ENCODE results near the gene ACKR3.

ACKR3 gene

DNA sequence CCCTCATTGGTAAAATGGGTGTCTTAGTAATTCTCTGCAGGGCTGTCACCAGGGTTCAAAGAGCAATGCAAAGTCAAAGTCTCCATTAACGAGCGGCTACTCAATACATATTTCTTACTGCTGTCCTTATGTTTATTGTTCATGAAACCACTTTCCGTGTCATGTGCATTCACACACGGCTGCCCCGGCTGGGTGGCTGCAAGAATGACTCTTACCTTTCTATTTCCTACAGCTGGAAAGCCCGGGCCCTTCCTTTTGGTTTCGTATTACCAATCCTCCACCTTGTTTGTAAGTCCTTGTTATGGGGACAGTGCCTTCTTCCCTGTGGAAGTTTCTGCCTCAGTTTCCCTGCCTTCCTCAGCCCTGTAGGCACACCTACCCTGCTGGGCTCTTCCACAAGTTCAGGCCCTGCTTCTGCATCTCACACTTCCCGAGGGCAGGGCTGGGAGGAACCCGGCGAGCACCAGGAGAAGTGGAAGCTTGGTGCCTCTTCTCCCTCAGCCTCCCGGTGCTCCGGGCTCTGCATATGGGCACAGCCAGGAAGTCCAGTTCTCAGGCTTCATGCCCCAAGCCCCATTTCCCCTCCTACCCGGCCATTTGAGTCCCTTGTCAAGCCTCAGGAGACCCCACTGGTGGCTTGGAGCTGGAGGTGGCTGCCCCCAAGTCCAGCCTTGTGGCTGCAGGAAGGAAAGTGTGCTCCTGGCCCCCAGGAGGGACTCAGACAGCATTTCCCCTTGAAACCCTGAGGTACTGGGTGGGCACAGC lies 18.7 kb upstream of the ACKR3 start:
- DNase-seq = no peak

DNA sequence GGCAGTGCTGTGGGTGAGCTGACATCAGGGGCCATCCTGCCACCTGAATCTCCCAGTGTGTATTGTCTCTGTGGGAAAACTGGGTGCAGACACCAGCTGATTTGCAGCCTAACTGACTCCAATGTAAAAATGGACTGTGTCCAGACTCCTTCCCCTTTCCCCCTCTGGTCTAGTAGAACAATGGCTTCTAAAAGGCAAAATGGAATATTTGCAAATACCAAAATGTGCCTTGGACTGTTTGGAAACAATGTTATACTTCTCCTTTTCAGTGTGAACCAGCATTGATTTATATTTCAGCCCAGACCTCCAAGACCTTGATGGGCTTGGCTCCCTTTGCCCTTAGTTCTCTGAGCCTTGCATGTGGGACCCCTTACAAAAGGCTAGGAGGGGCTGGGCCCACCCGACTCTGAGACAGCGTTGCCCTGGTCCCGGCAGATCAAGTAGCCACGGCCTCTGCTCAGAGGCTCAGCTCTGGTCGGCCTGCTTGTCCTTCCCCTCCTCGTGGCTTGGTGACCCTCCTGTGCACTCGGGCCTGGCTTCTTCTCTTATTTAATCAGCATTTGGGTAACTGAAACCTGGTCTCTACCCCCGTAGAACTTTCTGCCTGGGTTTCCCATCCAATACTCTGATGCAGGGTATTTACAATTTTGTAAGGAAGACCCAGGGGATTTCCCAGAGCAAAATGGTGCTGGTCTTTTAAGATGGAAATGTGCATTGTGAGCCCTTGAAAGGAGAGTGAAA lies 18.0 kb upstream of the ACKR3 start:
- no peak for DNase-seq

DNA sequence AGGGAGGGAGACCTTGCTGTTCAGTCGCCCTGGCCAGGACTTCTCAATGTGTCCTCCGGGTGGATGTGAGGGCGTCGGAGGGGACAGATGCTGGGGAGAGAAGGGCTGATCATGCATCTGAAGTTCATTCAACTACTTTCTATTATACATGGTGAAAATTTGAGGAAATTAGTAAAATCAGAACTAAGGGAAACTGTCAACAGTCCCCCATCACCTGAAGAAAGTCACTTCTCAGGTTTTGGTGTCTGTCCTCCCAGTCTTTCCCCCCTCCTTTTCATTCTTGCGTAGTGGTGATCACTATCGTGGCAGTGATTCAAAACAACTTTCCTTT lies 17.4 kb upstream of the ACKR3 start:
- no peak for DNase-seq

DNA sequence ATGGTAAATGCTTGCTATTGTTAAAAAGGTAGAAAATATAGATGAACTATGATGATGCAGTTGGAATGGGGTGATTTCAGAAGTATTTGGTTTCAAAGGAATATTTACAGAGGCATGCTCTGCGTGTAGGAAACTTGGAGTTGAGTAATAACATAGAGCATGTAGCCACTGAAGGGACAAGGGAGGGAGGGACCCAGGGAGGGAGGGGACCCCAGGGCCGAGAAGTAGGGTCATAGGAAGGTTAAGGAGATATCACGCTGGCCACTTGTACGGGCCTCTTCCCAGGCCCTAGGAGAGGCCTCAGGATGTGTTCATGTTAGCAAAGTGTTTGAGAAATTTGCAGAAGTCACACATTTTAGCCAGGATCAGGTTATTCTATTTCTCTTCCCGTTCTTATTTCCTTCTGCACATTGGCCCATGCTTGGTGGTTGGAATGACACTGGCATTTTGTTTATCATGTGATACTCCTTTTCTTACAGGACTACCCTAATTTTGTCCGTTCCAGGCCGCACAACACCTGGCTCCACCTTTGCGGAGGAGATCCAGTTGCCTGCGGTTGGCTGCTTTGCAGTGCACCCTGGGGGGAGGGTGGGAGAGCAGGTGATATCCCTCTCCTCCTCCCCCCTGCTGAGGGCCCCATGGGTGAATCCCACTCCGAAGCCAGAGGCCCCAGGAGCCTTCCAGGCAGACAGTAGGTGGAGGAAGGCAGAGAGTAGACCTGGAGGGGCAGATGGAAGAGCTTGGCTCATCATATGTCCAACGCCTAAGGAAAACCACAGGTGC lies 16.9 kb upstream of the ACKR3 start:
- DNase-seq = no peak

DNA sequence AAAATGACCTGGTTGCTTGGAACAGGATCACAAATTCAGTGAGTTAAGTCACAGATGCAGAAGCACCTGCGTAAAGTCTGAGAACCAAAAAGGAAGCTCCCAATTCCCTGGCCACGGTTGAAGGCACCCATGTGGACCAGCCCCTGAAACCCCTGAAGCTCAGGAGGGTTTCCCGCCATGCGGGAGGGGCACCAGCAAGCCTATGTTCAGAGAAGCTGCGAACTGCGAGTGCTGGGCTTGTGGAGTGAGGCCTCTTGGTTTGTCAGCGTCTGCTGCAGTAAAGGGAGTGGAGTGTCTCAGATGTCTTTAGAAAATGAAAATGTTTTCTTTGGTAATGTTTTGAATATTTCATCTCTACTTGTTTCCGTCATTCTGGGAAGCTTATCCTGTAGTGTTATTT lies 16.1 kb upstream of the ACKR3 start:
- DNase-seq = no peak

DNA sequence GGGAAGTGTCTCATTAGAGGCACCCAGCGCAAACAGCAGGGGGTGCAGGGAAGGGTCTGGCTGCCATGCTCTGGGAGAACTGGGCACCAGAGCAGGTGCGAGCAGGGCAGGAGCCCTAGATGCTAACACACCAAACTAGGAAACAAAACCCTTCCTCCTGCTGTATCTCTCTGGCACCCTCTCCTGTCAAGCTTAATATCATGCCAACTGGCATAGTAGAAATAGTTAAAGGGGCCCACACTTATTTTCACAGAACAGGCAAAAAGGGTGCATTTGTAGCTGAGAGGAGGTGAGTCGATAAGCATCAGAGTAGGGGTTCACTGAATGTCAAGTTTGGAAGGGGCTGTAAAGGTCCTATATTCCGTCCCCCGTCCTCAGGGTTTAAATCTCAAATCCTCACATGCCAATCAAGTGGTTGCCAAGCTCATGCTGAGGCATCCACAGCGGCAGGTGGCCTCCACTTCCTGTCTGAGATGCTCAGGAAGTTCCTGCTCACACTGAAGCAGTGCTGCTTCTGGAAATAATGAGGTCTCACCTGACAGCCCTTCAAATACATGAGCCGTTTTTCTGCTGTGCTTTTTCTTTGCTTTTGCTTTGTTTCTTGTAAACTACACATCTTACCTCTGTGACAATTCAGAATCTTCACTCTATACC lies 14.9 kb upstream of the ACKR3 start:
- DNase-seq = no peak

DNA sequence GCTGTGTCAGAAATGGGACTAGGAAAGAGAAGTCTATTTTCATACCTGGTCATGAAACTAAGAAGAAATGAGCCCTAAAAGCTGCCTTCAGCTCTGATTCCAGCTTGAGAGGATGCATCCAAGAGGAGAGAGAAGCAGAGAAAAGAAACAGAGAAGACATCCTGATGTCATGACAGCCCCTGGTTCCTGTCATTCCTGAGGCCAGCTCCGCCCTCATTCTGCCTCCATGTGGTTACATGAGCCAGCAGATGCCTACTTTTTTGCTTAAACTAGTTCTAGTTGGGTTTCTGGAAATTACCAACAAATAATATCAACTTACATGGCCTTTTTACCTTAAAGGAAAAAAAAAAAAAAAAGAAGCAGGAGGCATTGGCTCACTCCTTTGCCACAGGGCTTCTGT lies 14.1 kb upstream of the ACKR3 start:
- DNase-seq = no peak

DNA sequence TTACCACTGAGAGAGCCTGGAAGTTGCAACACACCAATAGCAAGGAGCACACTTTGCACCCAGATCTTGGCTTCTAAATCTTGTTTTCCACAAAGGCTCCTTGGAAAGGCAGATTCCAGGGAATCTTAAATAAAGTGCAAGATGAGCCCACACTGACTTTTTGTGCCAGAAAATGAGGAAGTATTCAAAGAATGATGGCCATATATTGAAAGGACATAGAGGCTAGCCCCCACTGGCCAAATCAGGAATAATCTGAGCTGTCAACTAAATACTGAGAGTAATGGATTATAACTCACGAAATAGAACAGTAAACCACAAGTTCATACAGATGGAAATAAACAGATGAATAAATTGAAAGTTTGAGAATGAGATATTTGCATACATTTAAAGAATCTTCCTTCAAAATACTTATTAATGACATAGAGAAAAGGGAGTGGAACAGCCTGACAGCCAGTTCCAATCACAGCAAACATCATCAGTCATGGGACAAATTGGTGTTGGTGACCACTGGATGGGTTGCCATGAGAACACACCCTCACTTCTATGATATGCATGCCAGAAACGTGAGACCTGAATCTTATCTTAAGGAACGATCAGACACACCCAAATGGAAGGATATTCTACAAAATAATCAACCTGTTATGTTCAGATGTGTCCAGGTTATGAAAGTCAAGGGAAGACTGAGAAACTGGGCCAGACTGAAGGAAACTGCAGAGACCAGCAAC lies 12.2 kb upstream of the ACKR3 start:
- no peak for DNase-seq

DNA sequence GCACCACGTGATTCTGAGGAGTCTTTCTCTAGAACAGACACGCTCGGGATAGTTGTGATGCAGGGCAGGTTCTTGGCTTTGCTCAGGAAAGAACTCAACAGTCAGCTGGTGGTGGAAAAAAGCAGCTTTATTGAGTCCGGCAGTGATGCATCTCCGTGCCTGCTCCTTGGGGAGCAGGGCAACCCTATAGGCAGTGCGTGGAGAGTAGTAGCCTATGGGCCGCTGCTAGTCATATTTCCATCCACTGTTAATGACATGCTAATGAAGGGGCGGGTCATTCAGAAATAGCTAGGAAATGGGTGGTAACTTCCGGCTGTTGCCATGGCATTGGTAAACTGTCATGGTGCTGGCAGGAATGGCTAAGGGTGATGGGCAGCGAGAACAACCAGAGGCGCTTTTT lies 11.6 kb upstream of the ACKR3 start:
- DNase-seq = no peak

DNA sequence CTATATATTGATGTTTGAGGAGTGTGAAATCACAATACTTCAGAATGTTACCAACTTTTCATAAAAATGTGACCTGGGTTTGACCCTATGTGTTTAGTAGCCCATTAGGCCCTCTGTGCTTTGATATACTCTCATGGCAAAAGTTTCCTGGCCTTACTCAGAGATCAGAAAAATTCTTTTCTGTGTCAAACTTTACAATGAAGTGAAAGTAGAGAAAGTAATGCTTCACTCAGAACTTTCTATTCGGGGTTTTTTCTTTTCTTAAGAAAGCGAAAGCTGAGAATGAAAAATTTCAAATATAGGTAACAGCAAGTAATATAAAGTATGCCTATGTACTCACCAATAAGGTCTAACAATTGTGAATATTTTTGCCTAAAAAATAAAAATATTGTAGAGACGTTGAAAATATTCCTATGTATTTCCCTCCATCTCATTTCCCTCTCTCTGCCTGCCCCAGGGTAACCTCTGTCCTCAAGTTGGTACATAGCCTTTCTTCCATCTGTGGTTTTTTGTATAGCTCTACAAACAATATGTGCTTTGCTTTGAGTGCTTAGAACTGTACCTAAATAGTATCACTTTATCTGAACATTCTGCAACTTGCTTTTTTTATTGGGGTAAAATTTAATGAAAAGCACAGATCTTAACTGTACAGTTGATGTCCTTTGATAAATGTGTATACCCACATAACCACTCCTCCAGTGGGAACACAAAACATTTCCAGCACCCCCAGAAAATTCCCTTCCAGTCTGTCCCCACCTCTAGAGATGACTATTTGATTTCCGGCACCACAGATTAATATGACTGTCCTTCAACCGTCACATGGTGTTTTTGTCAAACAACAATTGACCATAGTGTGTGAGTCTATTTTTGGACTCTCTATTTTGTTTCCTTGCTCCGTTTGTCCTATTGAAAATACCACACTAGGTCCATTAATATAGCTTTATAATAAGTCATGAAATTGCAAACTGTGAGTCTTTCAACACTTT lies 10.3 kb upstream of the ACKR3 start:
- no peak for DNase-seq

DNA sequence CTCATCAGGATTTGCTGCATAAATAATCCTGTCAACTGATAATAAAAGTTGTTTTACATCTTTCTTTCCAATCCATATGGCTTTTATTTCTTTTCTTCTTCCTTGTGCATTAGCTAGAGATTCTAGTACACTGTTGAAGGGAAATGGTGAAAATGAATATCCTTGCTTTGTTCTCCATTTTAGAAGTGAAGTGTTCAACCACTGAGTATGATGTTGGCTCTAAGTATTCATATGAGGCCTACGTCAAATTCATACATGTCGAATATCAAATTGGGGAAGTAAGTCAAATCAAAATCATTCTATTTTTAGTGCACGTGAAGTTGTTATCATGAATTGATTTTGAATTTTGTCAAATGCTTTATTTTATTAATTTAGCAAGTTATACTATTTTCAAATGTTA lies 7.8 kb upstream of the ACKR3 start:
- no peak for DNase-seq

DNA sequence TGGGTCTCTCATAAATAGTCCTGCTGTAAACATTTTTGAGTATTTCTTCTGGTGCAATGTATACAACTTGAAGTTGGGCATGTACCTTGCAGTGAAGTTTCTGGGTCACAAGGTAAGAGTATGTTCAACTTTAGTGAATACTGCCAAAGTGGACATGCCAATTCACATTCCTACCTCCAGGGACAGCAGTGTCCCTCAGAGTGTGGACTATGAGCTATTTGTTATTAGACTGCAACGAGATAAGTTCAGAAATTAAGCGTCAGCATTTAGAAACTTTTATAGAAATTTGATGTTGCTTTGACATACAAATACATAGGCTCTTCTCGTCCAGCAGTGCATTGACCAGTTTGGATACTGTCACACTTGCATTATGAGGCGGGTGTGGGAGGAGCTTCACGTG lies 7.2 kb upstream of the ACKR3 start:
- DNase-seq = no peak

DNA sequence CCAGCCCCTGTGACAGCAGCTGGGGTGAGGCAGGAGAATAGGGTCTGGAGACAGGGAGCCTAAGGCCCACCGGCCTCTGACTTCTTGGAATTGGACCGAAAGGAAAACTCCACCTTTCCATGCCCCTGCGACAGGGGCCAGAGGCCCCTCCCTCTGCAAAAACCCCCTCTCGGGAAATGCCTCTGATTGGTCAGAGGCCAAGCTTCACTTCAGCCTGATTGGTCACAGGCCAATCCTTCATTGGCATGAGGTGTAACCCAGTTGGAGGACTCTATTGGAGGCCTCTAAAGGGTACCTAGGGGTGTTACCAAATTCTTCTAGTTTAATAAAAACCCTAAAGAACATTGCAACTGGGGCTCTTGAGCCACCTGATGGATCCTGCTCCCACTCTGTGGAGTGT lies 5.7 kb upstream of the ACKR3 start:
- DNase-seq = no peak

DNA sequence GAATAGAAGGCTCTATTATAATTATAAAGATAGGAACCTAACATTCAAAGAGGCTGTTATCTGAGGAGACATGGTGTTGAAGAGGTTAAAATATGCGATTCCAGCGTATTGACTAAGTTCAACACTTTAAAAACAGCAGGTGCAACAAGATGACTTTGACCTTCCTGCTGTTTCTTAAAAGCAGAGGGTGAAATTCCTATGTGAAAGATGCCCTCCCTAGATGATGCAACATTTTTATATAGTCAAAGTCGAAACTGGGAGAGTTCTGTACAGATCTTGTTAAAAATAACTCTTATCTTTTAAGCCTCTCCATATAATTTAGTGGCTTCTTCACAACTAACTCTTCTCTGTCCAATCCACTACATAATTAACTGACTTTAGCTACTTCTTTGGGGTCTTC lies 4.4 kb upstream of the ACKR3 start:
- no peak for DNase-seq

DNA sequence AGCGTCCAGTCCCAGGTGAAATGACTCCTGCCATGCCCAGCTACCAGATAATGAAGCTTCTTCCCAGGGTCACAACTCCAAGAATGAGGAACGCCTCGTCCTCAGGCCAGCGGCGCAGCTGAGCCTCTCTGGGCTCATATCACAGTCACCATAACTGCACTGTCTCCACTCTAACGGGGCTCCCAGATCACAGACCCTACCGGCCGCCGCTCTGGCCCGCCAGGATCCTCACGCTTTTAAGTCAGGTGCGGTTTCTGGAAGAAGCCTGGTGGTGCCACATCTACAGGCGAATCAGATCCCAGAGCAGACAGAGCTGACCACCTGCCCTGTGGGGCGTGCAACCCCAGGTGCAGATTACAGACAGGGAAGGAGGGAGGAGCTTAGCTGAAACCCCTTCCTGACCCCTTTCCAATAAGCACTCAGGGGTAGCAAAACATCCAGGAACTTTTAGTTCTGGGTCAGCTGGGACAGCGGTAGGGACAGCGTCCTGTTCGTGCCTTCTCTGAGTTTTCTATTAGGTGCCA lies 3.7 kb upstream of the ACKR3 start:
- DNase-seq = no peak

DNA sequence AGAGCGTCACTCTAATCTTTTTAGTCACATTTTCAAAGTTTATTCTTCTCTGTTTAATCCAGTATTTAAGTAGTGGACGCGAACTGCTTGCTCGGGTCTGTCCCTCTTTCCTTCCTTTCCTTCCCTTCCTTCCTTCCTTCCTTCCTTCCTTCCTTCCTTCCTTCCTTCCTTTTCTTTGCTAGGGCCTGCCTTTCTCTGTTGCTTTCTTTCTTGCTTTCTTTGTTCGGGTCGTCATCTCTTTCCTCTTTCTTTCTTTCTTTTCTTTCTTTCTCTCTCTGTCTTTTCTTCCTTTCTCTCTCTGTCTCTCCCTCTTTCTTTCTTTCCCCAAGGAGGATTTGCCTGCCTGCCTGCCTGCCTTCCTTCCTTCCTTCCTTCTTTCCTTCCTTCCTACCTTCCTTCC lies 3.0 kb upstream of the ACKR3 start:
- DNase-seq = no peak

DNA sequence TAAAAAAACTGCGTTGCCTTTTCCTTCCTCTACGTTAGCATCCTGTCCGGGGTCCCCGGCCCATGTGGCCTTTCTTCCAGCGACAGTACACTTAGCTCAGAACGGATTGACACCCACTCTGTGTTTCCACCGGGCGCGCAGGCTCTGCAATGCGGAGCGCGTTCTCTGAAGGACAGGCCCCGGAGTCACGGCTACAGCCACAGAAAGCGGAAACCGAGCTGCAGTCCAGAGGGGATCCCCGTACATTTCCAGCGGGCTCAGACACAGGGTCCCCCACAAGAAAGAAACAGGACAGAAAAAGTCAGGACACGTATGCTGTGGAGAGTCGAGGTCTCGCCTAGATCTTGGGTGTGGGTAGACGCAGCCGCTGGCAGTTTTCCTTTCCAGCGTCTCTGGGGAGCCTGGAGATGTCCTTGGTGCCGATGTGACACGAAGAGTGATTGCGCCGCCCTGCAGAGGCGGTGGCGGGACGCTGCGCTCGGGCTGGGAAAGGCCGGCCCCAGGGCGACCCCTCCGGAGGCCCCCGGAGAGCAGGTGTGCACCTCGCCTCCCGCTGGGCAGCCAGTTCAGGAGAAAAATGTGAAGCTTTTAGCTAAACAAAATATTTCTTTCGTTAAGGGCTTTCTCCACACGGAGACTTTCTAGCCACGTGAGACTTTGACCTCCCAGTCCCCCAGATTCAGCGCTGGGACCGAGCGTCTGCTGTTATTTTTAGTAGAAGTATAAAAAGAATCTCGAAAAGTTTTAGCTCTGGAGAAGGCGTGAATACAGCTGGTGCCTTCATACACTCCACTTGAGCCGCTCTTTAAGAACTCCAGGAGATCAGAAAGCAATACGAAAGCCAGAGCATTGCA lies 1.3 kb upstream of the ACKR3 start:
- peak; percentile 57 for DNase-seq

DNA sequence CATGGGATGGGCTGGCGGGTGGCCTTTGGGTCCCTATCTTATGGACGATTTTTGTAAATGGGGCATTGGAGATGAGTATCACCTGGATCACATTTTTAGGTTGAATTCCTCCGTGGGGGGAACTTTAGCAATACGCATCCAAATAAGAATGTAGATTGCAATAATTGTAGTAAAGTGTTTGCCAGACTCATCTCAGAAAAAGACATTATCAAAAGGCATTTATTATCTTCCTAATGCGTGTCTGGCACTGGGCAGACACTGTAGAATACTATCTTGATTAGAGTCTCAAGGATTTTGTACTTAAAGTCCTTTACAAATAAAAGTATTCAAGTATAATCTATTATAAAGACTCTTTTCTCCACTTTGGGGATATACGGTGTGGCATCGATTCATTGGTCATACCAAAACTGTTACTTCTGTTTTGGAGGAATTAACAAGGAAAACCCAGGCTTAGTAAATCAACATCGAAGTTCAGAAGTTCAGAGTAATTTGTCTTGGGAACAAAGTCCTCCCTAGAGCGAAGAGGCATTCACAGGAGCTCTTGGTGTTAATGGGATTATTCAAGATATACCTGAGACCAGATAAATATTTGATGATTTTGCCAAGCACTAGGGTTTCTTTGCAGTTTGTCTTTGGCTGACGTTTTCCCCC lies 578 bp upstream of the ACKR3 start:
- no peak for DNase-seq

DNA sequence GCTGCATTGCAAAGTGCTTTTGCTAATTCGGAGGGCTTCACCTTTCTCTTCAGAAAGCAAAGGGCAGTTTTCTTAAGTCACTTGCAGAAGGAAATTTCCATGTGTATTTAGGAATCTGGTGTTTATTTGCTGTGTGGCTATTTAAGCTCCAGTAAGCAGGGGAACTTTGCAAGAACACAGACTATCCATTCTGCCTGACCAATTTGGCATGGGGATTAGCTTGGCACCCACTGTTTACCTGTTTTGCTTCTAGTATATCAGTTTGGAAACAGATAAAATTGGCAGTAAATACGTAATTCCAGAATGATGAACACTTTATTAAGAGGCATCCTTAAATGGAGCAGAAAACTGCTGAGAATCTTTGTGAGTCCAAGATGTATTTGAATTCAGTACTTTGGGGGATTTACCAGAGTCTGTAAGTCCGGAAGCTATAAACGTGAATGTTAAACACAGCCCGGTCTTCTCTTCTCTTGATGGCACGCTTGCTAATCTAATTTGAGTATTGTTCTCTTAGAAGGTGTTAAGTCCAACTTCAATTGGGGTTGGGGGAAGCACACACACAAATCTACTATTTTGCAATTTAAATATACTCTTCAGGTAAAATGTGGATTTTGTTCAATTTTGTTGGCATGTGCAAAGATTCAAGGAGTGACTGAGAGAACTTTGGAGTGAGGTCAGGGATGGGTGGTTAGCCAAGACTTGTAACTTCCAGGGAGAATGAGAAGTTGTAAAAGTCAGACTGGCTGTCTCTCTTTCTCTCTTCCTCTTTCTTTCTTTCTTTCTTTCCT lies 650 bp downstream of the ACKR3 start:
- DNase-seq = no peak
